CD4-positive, alpha-beta T cell (primary cell): ENCODE data around the gene CPVL. TPM values are rescaled to one million over a fixed set of nuclear protein-coding genes. Genes with fewer than 3 reads are reported as not detected.

Experiments
- ATAC-seq: fragments of 200-7000 bp; cut with Tn5 transposase; one replicate; pipeline ENCODE4 v1.10.0; 2022; ENCODE audit warnings: mild to moderate bottlenecking; ENCODE audit not compliant: poor library complexity
- CTCF ChIA-PET: fragments of 350-600 bp; sonication (Branson Sonifier 250); formaldehyde crosslinking; loops from one replicate; lab custom pipeline; 2021; ENCODE audit warnings: antibody characterized with exemption, inconsistent platforms; lab: Charles Lee
- POLR2A ChIA-PET: fragments of 350-600 bp; sonication (Branson Sonifier 250); formaldehyde crosslinking; loops from one replicate; lab custom pipeline; 2021; ENCODE audit warnings: antibody characterized with exemption, inconsistent platforms; lab: Charles Lee
- DNase-seq, 14 experiments: peaks; one replicate each; pipeline ENCODE4 v3.0.0-alpha.2; 2013 to 2020; ENCODE audit warnings: mixed read lengths in 2 of 14
- H3K27ac ChIP-seq, 2 donors: one replicate each; pipeline versions ENCODE4 v1.5.1 to v1.7.0; 2013; ENCODE audit warnings: low read length in 2 of 2, low read depth in 1 of 2, mild to moderate bottlenecking in 1 of 2
- H3K27me3 ChIP-seq, 2 experiments: 1 replicate in 1 of 2; 2 replicates in 1 of 2; pipeline versions ENCODE4 v1.6.1 to v1.7.0; 2013; ENCODE audit warnings: low read length in 2 of 2, control low read depth in 1 of 2, mild to moderate bottlenecking in 1 of 2, moderate library complexity in 1 of 2; ENCODE audit not compliant: insufficient read depth in 2 of 2, control insufficient read depth in 1 of 2
- H3K36me3 ChIP-seq: one replicate; pipeline ENCODE4 v1.6.1; 2013; ENCODE audit warnings: low read length, control low read depth; ENCODE audit not compliant: insufficient read depth
- H3K4me1 ChIP-seq: one replicate; pipeline ENCODE4 v1.6.1; 2013; ENCODE audit warnings: low read length, control low read depth; ENCODE audit not compliant: insufficient read depth
- H3K4me3 ChIP-seq: one replicate; pipeline ENCODE4 v1.5.1; 2013; ENCODE audit warnings: mild to moderate bottlenecking, low read length, moderate library complexity
- H3K9me3 ChIP-seq, 2 experiments: 1 replicate in 1 of 2; 2 replicates in 1 of 2; pipeline versions ENCODE4 v1.6.1 to v1.7.0; 2013; ENCODE audit warnings: low read length in 2 of 2, mild to moderate bottlenecking in 2 of 2, control low read depth in 1 of 2, moderate library complexity in 1 of 2; ENCODE audit not compliant: control insufficient read depth in 1 of 2, insufficient read depth in 1 of 2
- H3K27ac Mint-ChIP-seq: one replicate; pipeline ENCODE4 v1.8.0; 2020; ENCODE audit warnings: mixed read lengths
- H3K27me3 Mint-ChIP-seq: one replicate; pipeline ENCODE4 v1.8.0; 2021; ENCODE audit warnings: mixed read lengths
- H3K36me3 Mint-ChIP-seq: one replicate; pipeline ENCODE4 v1.8.0; 2021; ENCODE audit warnings: low read depth, mixed read lengths
- H3K4me1 Mint-ChIP-seq: one replicate; pipeline ENCODE4 v1.8.0; 2021; ENCODE audit warnings: low read depth, mixed read lengths
- H3K4me3 Mint-ChIP-seq: one replicate; pipeline ENCODE4 v1.8.0; 2020; ENCODE audit warnings: mild to moderate bottlenecking, mixed read lengths
- H3K9me3 Mint-ChIP-seq: one replicate; pipeline ENCODE4 v1.8.0; 2020; ENCODE audit warnings: mixed read lengths
- CTCF ChIP-seq: fragments of 200-600 bp; IDR thresholded peaks from one replicate; pipeline ENCODE4 v1.8.0; 2022; ENCODE audit warnings: antibody characterized with exemption, mild to moderate bottlenecking
- intact Hi-C, 2 experiments: fragments of 100-400 bp; cut with DNase I in 1 of 2; cut with micrococcal nuclease in 1 of 2; formaldehyde crosslinking; loops; one replicate each; pipeline versions ENCODE4 v1.15.1 to v1.9.0; 2023 to 2025; cut with DNase I, micrococcal nuclease
- total RNA-seq, 174 experiments: library from RNA in 2 of 174; stranded (reverse) in 2 of 174; gene quantifications; one replicate each; pipeline ENCODE4 v1.2.3 and lab custom pipeline; 2021 to 2026

Gene CPVL
- total RNA-seq, 2 experiments from 2014 or later = 3.8 to 4.5 TPM

- Histone ChIP-seq H3K4me1 (no peaks in the 10 kb centered on the region), H3K27me3 (no peaks in the 10 kb centered on the region), H3K36me3 (no peaks in the 10 kb centered on the region), H3K4me3 (no peak overlapping the region), H3K9me3 (no peaks in the 10 kb centered on the region), H3K27ac (no peak overlapping the region)
- no peaks in the 10 kb centered on the region for H3K9me3 Mint-ChIP-seq
- intact Hi-C loops = loop anchor here (1.0 to 5.0 kb wide), 3 partner anchors 179 to 301 kb away; no protein-coding TSS in a partner anchor
- no peaks in the 10 kb centered on the region for H3K36me3 Mint-ChIP-seq
- ATAC-seq (peak; percentile 61), DNase-seq (peak in 3 of 14 experiments; percentile 31 to 54 (median 37))
- no peak overlapping the region for H3K27ac Mint-ChIP-seq
- POLR2A ChIA-PET = interaction anchor here (1.2 kb wide), 1 partner anchor 184 kb away, joined by 3 read pairs; no protein-coding TSS in a partner anchor
- CTCF ChIA-PET = interaction anchor here (1.2 kb wide), 1 partner anchor 184 kb away, joined by 4 read pairs; no protein-coding TSS in a partner anchor
- no peak overlapping the region for H3K4me3 Mint-ChIP-seq
- peak; percentile 53 for TF ChIP-seq CTCF
- peaks cover 6% of the 10 kb centered on the region for H3K4me1 Mint-ChIP-seq
- H3K27me3 Mint-ChIP-seq = no peaks in the 10 kb centered on the region
Observed at GRCh38 chr7:29105752-29106668, 40.3 kb downstream of the CPVL start.

- H3K27ac Mint-ChIP-seq = no peak overlapping the region
- no peaks in the 10 kb centered on the region for H3K36me3 ChIP-seq
- H3K4me1 ChIP-seq = no peaks in the 10 kb centered on the region
- POLR2A ChIA-PET = no interaction called here
- H3K4me3 Mint-ChIP-seq = no peak overlapping the region
- H3K9me3 Mint-ChIP-seq = no peaks in the 10 kb centered on the region
- H3K4me1 Mint-ChIP-seq = peaks cover 6% of the 10 kb centered on the region
- H3K27me3 ChIP-seq = no peaks in the 10 kb centered on the region
- H3K36me3 Mint-ChIP-seq = no peaks in the 10 kb centered on the region
- no peaks in the 10 kb centered on the region for H3K9me3 ChIP-seq
- CTCF ChIA-PET = no interaction called here
- intact Hi-C loops = loop anchor here (5.0 kb wide), 1 partner anchor 302 kb away; no protein-coding TSS in a partner anchor
- TF ChIP-seq CTCF = no peak
- ATAC-seq = no peak
- DNase-seq = no peak
- no peaks in the 10 kb centered on the region for H3K27me3 Mint-ChIP-seq
- no peak overlapping the region for H3K27ac ChIP-seq
- H3K4me3 ChIP-seq = no peak overlapping the region
Observed at GRCh38 chr7:29105191-29105590, 41.1 kb downstream of the CPVL start.

DNA sequence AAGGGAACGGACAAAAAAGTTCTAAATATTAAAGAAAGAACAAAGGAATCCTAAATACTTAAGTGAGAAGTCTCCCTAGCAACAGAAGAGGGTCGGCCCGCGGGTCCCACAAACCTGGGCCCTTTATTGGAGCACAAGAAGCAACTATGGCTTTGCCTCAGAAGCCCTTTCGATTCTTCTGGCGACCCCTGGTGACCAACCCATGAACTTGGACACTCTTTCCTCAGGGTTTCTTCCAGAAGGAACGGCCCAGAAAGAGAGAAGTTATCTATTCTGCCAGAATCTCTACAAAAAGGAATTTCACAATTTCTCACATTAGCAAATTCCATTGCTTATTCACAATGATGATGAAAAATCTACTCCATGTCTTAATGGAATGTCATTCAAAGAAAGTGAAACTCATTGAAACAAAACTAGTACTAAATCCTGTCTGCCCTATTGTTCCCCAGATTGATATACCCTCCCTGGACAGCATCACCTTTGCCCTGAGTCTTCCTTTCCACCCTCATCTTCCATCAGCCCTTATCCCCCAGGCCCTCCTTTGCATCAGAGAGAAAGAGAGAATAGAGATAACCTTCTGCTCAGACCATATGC, 43.7 kb downstream of the CPVL start:
- DNase-seq (peak in 8 of 14 experiments; percentile 11 to 50 (median 26)), ATAC-seq (peak; percentile 39)
- Mint-ChIP-seq H3K36me3 (no peaks in the 10 kb centered on the region), H3K9me3 (no peaks in the 10 kb centered on the region), H3K27me3 (no peaks in the 10 kb centered on the region), H3K27ac (no peak overlapping the region), H3K4me1 (peaks cover 6% of the 10 kb centered on the region), H3K4me3 (no peak overlapping the region)
- Histone ChIP-seq H3K27me3 (no peaks in the 10 kb centered on the region), H3K27ac (no peak overlapping the region), H3K36me3 (no peaks in the 10 kb centered on the region), H3K4me3 (no peak overlapping the region), H3K4me1 (no peaks in the 10 kb centered on the region), H3K9me3 (no peaks in the 10 kb centered on the region)
- TF ChIP-seq CTCF = peak; percentile 44
- CTCF ChIA-PET = no interaction called here
- intact Hi-C loops = loop anchor here (1.0 to 2.0 kb wide), 3 partner anchors 175 to 180 kb away; no protein-coding TSS in a partner anchor
- POLR2A ChIA-PET = no interaction called here
